Stimulated activated CD4-positive, alpha-beta T cell treated with anti-CD3 and anti-CD28 coated beads, TNF-alpha, amount 100 ng/mL, for 24 hours (primary cell): ENCODE measurements around the gene NPRL2.

Experiments
- DNase-seq, 3 experiments: peaks; one replicate each; pipeline ENCODE4 v3.0.0-alpha.2; 2020; ENCODE audit warnings: low read depth in 3 of 3

Gene NPRL2

GRCh38 chr3:50350213-50350526, 405 bp downstream of the NPRL2 start:
- no peak for DNase-seq

GRCh38 chr3:50347187-50347813, 3.3 kb downstream of the NPRL2 start:
- peak; percentile 45 to 68 (median 62) for DNase-seq

GRCh38 chr3:50345586-50346234, 4.9 kb downstream of the NPRL2 start, which contains the start of gene ZMYND10:
Gene ZMYND10 (minus strand): TSS chr3:50345732. CDS start chr3:50345579, 153 bp downstream.
- peak in 2 of 3 experiments; percentile 53 to 80 for DNase-seq

- no peak for DNase-seq
Measured at GRCh38 chr3:50345008-50345407, 5.6 kb downstream of the NPRL2 start.

- DNase-seq, result no peak
Measured at GRCh38 chr3:50342813-50343633, 7.6 kb downstream of the NPRL2 start.

GRCh38 chr3:50341996-50342650, 8.5 kb downstream of the NPRL2 start:
- DNase-seq, result no peak

- no peak for DNase-seq
Measured at GRCh38 chr3:50341537-50341936, 9.0 kb downstream of the NPRL2 start.

GRCh38 chr3:50340448-50341329, 9.9 kb downstream of the NPRL2 start, which contains the start of gene RASSF1:
Gene RASSF1 (minus strand): TSS chr3:50340836. CDS start chr3:50340805, 31 bp downstream.
- peak in 2 of 3 experiments; percentile 59 to 82 for DNase-seq

- DNase-seq, result no peak
Measured at GRCh38 chr3:50340147-50340447, 10.5 kb downstream of the NPRL2 start.

GRCh38 chr3:50339485-50340146, 11.0 kb downstream of the NPRL2 start:
- DNase-seq, result no peak

- DNase-seq, result no peak
Measured at GRCh38 chr3:50338965-50339364, 11.6 kb downstream of the NPRL2 start.

GRCh38 chr3:50337175-50337861, 13.3 kb downstream of the NPRL2 start:
- DNase-seq, result peak; percentile 94 to 98 (median 96)

GRCh38 chr3:50336452-50337174, 14.0 kb downstream of the NPRL2 start:
- peak in 1 of 3 experiments; percentile 27 for DNase-seq

- no peak for DNase-seq
Measured at GRCh38 chr3:50334339-50335075, 16.1 kb downstream of the NPRL2 start.

- no peak for DNase-seq
Measured at GRCh38 chr3:50333744-50334328, 16.7 kb downstream of the NPRL2 start.

- DNase-seq, result no peak
Measured at GRCh38 chr3:50331364-50331907, 19.1 kb downstream of the NPRL2 start.

- no peak for DNase-seq
Measured at GRCh38 chr3:50330330-50330729, 20.2 kb downstream of the NPRL2 start.
